Activated CD4-positive, alpha-beta T cell treated with anti-CD3 and anti-CD28 coated beads for 1 hour (primary cell): ENCODE results near the gene NDUFB5.
A peak's percentile ranks its signal among the peaks of the same experiment; 100 is the strongest.

Experiments used
- DNase-seq: peaks from one replicate; pipeline ENCODE4 v3.0.0-alpha.2; 2020

The NDUFB5 gene

DNA sequence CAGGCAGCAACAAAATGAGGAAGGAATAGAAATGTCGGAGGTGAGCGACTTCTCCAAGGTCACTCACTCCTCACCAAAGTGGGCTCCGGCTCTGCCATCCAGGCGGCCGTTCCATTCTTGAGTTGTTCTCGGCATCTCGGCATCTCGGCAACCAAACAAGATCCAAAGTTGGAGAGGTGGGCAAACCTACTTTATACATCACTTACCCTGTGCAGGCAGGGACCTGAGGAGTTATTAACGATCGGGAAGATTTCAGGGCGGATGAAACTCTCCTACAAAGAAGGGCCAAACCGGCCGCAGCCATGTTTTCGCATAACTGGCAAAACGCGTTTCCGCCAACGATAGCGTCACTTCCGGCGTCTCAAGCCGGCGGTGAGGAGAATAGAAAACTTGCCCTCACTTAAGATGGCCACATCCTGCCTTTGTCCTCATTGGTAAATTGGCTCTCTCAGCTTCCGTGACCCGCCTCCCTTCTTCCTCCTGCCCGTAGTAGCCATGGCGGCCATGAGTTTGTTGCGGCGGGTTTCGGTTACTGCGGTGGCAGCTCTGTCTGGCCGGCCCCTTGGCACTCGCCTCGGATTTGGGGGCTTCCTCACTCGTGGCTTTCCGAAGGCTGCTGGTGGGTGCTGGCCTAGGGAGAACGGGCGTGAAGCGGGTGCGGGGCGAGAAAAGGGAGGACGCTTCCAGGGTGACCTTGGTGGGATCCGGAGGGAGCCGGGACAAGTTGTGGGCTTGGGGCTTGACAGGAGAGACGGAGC lies at the start of gene NDUFB5, which contains the start of gene MRPL47:
NDUFB5 (plus strand) TSS at position 474 of the 758 bp plus-strand sequence; CDS start at position 496, 22 bp downstream.
MRPL47 (minus strand) TSS at position 318 of the 758 bp plus-strand sequence; CDS start at position 304, 14 bp downstream.
- DNase-seq, result peak; percentile 88

DNA sequence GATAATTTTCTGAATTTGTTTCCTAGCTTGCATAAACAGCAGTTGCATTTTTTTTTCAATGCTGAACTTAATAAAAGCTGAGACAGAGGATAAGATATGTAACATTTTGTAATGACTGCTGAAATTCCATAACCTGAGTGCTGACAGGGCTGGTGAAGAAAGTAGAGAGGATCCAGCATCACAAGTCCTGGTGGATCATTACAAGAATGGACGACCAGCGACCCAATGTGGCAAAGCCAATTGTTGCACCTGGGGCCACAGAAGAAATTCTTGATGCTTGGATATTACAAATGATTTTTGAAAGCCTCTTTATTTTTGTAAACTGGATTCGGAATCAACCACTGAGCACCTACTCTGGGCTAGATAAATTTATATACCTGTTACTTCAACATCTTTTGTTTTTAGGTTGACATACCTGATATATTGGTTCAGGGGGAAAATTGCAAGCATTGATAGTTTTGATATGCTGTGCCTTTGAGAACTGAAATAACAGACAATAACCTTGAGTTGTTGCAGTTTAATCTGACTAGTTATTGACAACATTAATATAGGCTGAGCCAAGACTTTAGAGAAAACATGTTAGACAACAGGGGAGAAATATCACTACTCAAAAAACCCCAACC lies 45.7 kb upstream of the NDUFB5 start:
- no peak for DNase-seq

DNA sequence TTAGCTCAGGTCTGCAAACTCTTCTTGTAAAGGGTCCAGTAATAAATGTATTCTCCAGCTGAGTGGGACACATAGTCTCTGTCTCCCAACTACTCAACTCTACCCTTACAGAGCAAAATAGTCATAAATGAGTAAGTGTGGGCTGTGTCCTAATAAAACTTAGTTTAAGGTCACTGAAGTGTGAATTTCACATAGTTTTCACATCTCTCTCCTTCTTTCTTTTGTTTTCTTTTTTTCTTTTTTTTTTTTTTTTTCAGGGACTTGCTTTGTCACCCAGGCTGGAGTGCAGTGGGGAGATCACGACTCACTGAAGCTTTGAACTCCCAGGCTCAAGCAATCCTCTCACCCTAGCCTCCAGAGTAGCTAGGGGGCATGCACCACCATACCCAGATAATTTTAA lies 43.8 kb upstream of the NDUFB5 start:
- DNase-seq, result no peak

DNA sequence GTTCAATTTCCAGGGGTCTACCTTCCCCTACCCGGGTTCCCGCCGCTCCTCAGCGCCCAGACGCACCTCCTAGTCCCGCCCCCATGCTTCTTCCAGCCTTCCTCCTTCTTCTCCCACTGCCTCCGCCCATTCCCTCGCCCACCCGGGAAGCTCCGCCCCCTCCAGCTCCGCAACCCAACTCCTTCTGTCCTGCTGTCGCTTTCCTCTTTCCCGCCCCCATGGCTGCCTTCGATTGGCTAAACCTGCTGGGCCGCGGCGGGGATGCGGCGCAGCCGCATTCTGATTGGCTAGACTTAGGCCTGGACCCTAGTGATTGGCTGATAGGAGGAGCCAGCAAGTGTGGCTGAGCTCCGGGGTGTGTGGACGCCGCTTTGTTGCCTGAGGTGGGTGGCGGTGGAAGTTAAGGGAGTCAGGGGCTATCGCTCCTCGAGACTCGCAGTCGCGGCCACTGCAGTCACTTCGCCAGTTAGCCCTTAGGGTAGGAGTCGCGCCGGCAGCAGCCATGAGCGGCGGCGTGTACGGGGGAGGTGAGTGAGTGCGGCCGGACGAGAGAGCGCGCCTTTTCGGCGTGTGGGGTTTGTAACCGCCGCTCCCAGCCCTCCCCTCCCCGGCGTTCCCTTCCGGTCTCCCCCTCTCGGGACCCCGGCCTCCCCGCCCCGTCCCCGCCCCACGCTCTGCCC lies 41.9 kb upstream of the NDUFB5 start, which contains the start of gene ACTL6A:
ACTL6A (plus strand) TSS at position 336 of the 680 bp plus-strand sequence; CDS start at position 503, 167 bp downstream.
- DNase-seq, result peak; percentile 96

DNA sequence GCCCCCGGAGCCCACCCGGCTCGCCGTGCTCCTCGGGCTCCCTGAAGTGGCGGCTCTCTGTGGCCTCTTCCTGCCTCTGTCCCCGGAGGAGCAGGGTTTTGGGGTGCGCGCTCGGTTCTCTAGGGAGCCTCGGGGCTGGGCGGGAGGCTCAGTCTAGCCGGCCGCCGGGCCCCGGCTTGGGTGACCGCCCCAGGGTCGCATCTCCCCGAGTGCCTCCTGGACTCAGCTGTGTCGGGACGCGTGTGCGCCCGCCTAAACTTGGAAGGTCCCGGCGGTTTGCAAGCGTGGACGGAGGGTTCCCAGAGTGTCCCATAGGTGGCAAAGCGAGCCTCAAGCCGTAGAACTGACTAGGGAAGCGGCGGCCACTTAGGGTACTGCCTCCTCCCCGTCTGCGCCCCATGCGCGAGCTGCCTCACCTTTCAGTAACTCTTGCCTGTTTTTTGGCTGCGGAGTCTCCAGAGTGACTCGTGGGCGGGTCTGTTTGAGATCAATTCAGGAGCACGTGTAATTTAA lies 41.3 kb upstream of the NDUFB5 start:
- peak; percentile 49 for DNase-seq

DNA sequence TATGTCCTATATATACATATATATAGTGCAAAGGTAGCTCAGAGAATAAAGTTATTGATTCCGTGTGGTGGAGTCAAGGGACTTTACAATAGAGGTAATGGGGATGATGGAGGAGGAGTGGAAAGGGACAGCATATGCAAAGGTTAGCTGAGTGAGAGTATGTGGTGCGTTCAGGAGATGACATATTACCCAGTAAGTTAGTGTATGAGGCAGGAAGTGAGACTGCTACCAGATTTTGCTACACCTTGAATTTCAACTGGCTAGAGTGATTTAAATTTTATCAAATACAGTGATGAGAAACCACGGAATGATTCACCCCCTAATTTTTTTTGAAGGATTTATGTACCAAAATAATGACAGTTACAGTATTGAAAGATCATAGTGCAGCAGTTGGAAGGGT lies 39.1 kb upstream of the NDUFB5 start:
- DNase-seq, result no peak

DNA sequence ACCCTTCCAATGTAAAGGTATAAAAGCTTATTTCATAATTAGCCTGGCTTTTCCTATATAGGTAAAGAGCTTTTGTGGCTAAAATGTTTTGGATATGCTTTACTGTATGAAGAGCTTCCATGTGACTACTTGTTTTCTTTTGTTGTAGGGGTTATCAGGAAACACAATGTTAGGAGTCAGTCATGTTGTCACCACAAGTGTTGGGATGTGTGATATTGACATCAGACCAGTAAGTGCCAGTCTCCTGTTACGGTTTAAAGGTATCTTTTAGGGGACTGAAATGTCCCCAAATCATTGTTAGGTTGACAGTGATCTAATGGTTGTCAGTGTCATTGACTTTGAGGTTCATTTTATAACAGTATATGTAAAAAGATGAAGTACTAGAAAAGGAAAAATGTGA lies 23.6 kb upstream of the NDUFB5 start:
- DNase-seq, result no peak

DNA sequence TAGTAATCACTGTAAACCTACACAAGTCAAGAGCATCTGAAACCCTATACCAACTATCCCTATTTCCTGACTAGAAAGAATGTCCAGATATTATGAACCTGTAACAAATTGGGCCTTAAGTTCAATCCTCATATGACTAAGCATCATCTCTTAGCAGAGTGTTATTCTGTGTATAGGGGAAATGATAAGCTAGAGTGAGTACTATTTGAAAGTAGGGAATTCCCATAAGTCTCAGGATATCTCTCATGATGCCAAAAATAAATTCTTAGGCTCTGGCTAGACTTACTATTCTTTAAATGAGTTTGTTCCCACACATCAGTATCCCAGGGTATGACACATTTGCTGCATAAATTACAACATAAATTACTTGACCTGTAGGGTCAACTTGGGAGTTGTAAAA lies 15.5 kb upstream of the NDUFB5 start:
- no peak for DNase-seq

DNA sequence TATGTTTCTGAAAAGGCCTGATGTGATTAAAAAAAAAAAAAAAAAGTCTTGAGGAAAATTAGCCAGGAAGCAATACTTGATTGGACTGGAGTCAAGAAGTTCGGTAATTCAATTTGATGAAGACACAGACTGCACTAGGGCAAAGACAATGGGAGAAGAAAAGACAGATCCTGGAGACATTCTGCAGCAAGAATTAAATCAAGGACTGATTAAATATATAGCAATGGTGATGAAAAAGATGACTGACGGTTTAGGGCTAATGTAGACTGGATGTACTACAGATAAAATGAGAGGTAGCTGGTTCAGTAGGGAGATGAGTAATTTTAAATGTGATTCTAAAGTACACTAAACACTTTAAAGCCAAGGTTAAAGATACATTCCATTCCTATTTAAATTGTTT lies 13.9 kb upstream of the NDUFB5 start:
- DNase-seq, result no peak

DNA sequence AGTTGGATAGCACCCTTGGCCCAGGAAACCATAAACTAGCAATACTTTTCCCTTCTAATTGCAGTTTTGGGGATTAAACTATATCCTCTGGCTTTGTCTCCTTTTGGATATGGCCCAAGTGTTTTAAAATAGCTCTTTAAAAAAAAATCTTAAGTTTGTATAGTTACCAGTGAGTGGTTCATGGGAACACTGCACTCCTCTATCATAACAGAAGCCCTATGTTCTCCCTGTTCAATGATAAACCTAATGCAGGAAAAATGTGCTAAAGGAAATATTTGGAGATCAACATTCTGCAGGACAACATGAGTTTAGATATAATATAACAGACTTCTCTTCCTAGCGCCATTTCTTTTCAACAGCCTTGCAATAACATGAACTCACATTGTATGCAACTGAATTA lies 13.3 kb upstream of the NDUFB5 start:
- DNase-seq, result no peak

DNA sequence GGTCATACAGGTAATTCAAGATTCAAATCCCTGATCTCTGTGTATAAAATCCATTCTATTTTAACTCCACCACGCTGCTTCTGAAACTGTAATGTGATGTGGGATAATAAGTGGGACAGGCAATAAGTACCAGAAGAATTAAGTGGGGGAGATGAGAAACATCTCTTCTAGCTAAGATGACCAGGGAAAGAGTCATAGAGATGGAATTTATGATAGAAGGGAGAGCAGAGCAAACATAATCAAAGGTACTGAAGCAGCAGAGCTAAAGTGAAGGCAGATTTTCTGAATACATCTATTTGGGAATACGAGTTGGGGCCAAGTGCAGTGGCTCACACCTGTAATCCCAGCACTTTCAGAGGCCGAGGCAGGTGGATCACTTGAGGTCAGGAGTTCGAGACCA lies 5.1 kb upstream of the NDUFB5 start:
- DNase-seq, result no peak

DNA sequence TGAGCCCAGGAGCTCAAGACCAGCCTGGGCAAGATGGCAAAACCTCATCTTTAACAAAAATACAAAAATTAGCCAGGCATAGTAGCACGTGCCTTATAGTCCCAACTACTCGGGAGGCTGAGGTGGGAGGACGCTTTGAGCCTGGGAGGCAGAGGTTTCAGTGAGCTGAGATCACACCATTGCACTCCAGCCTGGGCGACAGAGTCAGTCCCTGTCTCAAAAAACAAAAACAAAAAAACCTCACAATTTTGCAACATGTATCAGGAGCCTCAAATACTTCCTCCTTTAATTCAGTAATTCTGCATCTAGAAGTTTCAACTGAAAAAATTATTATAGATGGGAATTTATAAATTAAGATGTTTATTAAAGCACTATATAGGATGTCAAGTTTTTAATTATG lies 1.3 kb upstream of the NDUFB5 start:
- DNase-seq, result no peak

DNA sequence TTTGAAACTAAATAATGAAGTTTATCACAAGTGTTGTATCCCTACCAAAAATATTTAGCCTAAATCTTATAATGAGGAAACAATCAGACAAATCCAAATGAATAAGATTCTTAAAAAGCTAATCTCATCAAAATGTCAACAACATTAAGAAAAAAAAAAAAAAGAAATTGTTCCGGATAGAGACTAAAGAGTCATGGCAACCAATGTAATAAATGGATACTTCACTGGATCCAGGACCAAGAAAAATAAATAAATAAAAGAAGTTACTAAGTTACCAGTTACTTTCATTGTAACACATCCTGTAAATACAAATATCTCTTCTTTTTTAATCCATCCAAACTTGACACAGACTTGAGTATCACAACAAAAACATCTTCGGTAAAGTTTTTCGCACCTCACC lies 763 bp upstream of the NDUFB5 start:
- no peak for DNase-seq

DNA sequence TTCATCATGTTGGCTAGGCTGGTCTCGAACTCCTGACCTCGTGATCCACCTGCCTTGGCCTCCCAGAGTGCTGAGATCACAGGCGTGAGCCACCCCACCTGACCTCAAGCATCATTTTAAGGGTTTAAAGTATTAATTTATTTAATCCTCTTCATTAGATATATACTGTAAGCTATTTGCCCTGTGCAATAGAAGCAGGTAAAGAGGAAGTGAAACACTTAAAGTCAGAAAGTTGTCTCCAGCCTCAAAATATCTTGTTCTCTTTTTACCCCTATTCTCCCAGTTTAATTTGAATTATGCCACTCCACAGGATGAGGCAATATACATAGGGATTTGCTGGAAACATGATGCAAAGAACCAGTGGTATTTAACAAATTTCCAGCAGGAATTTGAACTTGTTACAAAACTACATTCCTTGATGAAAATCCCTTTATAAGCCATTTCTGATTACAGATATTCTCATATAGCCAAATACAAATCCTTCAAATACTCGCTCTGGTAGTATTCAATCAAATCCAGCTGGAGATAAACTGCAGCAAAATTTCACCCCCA lies 2.0 kb downstream of the NDUFB5 start:
- DNase-seq, result no peak

DNA sequence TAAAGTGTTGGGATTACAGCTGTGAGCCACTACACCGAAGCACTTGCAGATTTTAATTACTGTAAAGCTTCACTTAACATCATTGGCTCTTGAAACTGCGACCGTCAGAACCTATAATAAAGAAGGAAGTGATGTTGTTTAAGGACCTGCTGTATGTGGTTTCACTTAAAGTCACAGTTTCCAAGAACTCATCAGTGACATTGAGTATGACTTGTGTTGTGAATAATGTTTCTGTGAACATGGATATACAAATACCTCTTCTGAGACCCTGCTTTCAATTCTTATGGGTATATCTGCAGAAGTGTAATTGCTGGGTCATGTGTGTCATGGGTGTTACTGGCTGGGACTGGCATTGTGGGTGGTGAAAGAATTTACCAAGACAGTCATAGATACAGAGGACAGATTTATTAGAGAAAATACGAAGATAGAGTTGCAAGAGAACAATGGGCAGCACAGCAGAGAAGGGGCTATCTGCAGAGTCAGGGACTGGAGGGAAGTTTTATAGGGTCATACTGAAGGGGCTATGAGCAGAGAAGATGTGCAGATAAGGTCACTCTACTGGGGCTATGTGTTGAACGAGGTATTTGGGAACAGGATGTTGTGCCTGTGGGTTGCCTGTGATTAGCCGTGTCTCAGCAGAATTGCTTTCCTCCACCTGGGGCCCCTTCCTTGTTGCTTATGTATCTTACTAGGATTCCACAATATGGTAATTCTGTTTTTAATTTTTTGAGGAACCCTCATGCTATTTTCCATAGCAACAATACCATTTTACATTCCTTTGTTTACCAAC lies 4.5 kb downstream of the NDUFB5 start:
- no peak for DNase-seq

DNA sequence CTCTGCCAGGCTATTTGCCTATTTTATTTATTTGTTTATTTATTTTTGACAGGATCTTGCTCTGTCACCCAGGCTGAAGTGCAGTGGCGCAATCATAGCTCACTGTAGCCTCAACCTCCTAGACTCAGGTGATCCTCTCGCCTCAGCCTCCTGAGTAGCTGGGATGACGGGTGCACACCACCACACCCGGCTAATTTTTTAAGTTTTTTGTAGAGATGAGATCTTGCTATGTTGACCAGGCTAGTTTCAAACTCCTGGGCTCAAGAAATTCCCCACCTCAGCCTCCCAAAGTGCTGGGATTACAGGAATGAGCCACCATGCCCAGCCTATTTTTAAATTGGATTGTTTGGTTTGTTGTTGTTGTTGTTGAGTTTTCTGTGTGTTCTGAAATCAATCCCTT lies 5.5 kb downstream of the NDUFB5 start:
- DNase-seq, result no peak

DNA sequence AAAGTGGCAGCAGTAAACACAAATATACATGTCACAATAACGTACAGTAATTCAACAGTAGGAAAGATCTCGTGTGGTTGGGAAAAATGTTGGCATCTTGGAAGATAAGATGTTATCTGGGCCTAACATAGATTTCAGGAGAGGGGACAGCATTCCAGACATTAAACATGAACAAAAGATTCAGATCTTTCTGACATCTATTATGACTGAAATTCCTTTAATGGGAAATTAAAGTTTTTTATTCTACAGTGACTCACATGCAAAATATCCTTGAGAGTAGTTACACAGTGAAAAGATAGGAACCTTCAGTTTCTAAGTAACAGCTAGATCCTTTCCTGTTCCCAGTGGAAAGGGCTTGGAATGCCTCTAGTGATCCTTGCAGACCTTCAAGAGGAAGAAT lies 9.2 kb downstream of the NDUFB5 start:
- DNase-seq, result no peak

DNA sequence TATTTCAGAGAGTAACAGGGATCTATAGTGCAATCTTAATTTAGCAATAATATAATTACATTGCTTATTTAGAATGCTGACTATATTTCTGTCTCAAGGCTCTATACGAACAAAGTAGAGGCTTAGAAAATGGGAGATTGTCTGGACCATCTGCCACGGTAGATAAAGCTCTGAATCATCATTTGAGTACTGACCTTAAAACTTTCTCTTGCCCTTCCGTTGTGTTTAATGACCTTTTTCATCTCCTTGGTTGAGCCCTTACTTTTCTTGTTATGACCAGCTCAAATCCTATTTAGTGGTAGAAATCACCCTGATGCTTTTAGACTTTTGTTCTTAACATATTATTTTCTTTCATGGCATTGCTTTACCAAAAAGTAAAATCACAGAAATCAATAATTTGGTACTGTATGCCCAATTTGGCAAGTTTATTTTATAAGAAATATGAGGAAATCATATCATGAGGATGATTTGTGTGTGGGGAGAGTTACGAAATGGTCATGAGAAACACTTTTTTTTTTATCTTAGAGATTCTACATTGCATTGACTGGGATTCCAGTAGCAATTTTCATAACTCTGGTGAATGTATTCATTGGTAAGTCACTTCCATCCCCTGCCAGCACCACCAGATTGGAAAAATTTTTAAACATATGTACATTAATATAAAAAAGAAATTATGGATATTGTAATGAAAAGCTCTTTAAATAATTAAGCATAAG lies 11.0 kb downstream of the NDUFB5 start:
- DNase-seq, result no peak

DNA sequence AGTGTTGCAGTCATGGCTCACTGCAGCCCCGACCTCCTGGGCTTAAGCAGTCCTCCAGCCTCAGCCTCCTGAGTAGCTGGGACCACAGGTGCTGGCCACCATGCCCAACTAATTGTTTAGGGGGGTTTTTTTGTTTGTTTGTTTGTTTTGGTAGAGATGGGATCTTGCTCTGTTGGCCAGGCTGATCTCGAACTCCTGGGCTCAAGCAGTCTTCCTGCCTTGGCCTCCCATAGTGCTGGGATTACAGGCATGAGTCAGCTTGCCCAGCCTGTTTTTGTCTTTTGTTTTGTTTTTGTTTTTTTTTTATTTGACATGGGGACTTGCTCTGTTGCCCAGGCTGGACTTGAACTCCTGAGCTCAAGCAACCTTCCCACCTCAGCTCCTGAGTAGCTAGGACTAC lies 17.4 kb downstream of the NDUFB5 start:
- DNase-seq, result no peak

DNA sequence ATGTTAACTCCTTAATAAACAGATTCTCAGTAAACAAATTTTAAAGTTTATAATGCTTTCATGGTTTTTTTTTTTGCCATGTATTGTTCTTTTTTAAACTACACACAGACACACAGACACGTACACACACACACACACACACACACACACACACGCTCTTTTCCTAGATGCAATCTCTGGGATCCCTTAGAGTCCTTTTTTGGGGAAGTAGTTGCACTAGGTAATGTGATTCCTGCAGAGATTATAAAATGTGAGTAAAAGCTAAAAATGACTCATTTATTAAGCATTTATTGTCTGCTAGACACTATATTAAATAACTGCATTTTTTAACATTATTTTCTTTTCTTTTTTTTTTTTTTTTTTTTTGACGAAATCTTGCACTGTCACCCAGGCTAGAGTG lies 19.9 kb downstream of the NDUFB5 start:
- DNase-seq, result no peak

DNA sequence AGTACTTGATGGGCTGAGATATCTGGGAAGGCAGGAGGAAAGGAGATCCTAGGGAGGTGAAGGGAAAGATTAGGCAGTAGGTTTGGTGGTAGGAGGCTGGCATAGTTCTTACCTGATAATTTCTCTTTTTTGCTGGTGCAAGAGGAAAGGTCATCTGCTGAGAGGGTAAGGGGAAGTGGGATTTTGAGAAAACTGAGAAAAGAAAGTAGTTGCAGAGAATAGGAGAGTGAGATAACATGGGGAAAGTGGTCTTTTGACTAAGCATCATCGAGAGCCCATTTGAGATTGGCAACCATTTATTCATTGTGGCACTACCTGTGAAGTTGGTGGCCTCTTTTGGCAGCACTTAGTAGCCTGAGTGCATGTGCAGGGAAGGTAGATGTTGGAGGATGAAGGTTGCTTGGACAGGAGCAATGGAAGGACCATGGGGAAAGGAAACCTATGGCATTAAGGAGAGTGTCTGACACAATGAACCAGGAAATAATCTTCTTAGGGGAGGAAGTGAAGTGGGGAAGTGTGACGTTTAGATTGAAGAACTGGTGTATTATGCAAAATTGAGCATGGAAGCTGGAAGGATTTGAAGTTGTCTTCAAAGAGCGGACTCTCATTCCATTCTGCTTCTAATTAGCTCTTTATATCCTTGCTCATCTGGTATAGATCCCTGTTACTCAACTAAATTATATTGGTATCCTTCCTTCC lies 26.3 kb downstream of the NDUFB5 start:
- no peak for DNase-seq
